Measurements from ENCODE around the gene LZTS2.

The LZTS2 gene

DNA sequence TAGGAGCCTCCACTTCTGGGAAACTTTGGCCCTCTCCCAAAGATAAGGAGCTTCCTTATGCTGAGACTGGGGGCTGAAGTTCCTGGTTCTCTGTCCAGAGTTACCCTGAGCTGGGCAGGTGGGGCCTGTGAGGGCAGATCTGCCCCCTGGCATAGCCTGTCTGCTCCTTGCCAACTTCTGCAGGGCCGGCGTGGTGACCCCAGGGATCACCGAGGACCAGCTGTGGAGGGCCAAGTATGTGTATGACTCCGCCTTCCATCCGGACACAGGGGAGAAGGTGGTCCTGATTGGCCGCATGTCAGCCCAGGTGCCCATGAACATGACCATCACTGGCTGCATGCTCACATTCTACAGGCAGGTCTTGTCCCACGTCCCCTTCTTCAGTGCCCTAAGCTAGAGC lies 35.7 kb downstream of the LZTS2 start:
- ATAC-seq, result no peak
- TF ChIP-seq, protein P1, sequence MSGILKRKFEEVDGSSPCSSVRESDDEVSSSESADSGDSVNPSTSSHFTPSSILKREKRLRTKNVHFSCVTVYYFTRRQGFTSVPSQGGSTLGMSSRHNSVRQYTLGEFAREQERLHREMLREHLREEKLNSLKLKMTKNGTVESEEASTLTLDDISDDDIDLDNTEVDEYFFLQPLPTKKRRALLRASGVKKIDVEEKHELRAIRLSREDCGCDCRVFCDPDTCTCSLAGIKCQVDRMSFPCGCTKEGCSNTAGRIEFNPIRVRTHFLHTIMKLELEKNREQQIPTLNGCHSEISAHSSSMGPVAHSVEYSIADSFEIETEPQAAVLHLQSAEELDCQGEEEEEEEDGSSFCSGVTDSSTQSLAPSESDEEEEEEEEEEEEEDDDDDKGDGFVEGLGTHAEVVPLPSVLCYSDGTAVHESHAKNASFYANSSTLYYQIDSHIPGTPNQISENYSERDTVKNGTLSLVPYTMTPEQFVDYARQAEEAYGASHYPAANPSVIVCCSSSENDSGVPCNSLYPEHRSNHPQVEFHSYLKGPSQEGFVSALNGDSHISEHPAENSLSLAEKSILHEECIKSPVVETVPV (CRISPR knock-in tag; IDR thresholded peaks at IDR 0.05), result no peak
- TF ChIP-seq CSDC2 (CRISPR knock-in tag; IDR thresholded peaks at IDR 0.05), result no peak
- no peak for TF ChIP-seq ZNF565 (CRISPR knock-in tag; conservative IDR thresholded peaks at IDR 0.05; ENCODE audit: low read depth)
- TF ChIP-seq, protein P2, sequence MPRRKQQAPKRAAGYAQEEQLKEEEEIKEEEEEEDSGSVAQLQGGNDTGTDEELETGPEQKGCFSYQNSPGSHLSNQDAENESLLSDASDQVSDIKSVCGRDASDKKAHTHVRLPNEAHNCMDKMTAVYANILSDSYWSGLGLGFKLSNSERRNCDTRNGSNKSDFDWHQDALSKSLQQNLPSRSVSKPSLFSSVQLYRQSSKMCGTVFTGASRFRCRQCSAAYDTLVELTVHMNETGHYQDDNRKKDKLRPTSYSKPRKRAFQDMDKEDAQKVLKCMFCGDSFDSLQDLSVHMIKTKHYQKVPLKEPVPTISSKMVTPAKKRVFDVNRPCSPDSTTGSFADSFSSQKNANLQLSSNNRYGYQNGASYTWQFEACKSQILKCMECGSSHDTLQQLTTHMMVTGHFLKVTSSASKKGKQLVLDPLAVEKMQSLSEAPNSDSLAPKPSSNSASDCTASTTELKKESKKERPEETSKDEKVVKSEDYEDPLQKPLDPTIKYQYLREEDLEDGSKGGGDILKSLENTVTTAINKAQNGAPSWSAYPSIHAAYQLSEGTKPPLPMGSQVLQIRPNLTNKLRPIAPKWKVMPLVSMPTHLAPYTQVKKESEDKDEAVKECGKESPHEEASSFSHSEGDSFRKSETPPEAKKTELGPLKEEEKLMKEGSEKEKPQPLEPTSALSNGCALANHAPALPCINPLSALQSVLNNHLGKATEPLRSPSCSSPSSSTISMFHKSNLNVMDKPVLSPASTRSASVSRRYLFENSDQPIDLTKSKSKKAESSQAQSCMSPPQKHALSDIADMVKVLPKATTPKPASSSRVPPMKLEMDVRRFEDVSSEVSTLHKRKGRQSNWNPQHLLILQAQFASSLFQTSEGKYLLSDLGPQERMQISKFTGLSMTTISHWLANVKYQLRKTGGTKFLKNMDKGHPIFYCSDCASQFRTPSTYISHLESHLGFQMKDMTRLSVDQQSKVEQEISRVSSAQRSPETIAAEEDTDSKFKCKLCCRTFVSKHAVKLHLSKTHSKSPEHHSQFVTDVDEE (CRISPR knock-in tag; IDR thresholded peaks at IDR 0.05), result no peak
- TF ChIP-seq ZNF8 (CRISPR knock-in tag; IDR thresholded peaks at IDR 0.05), result no peak
- TF ChIP-seq, protein P3, sequence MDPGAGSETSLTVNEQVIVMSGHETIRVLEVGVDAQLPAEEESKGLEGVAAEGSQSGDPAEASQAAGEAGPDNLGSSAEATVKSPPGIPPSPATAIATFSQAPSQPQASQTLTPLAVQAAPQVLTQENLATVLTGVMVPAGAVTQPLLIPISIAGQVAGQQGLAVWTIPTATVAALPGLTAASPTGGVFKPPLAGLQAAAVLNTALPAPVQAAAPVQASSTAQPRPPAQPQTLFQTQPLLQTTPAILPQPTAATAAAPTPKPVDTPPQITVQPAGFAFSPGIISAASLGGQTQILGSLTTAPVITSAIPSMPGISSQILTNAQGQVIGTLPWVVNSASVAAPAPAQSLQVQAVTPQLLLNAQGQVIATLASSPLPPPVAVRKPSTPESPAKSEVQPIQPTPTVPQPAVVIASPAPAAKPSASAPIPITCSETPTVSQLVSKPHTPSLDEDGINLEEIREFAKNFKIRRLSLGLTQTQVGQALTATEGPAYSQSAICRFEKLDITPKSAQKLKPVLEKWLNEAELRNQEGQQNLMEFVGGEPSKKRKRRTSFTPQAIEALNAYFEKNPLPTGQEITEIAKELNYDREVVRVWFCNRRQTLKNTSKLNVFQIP (CRISPR knock-in tag; IDR thresholded peaks at IDR 0.05; ENCODE audit: borderline replicate concordance, low read depth), result no peak
- no peak for TF ChIP-seq ZFP30 (CRISPR knock-in tag; IDR thresholded peaks at IDR 0.05)
- no peak for TF ChIP-seq ZNF70 (CRISPR knock-in tag; IDR thresholded peaks at IDR 0.05)
- TF ChIP-seq, protein P4, sequence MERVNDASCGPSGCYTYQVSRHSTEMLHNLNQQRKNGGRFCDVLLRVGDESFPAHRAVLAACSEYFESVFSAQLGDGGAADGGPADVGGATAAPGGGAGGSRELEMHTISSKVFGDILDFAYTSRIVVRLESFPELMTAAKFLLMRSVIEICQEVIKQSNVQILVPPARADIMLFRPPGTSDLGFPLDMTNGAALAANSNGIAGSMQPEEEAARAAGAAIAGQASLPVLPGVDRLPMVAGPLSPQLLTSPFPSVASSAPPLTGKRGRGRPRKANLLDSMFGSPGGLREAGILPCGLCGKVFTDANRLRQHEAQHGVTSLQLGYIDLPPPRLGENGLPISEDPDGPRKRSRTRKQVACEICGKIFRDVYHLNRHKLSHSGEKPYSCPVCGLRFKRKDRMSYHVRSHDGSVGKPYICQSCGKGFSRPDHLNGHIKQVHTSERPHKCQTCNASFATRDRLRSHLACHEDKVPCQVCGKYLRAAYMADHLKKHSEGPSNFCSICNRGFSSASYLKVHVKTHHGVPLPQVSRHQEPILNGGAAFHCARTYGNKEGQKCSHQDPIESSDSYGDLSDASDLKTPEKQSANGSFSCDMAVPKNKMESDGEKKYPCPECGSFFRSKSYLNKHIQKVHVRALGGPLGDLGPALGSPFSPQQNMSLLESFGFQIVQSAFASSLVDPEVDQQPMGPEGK (CRISPR knock-in tag; IDR thresholded peaks at IDR 0.05; ENCODE audit: borderline replicate concordance), result no peak
- no peak for TF ChIP-seq SNAI2 (CRISPR knock-in tag; IDR thresholded peaks at IDR 0.05)

DNA sequence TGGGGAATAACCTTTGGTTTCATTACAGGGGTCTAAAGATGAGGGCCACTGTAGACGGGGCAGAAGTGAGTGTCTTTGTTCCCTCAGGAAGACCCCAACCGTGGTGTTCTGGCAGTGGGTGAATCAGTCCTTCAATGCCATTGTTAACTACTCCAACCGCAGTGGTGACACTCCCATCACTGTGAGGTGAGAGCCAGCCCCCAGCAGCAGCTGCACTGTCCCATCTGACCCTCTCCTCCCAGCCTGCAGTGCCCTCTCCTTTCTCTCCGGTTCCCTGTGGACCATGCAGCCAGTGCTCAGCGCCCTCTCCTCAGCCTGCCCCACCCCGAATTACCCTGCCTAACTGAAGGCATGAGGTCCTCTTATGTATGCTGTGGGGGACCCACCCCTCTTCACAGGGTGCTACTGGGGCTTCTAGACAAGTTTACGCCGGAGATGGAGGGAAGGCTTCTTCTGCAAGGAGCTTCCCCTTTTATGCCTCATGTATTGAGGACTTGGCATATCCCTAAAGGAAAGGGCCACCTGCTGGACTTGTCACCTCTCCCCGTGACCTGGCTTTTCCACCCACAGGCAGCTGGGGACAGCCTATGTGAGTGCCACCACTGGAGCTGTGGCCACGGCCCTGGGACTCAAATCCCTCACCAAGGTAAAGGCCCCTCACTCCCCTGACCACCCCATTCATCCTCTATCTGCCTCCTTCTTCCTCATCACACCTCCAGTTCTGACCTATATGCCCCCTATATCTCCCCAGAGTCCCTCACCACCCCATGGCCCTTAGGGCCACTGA lies 36.5 kb downstream of the LZTS2 start:
- TF ChIP-seq ARNTL (CRISPR knock-in tag; IDR thresholded peaks at IDR 0.05; ENCODE audit: borderline replicate concordance, low read depth) (no peak), BACH2 (CRISPR knock-in tag; IDR thresholded peaks at IDR 0.05; ENCODE audit: borderline replicate concordance) (no peak), ISL1 (CRISPR knock-in tag; IDR thresholded peaks at IDR 0.05) (no peak), GLIS3 (CRISPR knock-in tag; IDR thresholded peaks at IDR 0.05) (no peak), OSR1 (CRISPR knock-in tag; IDR thresholded peaks at IDR 0.05) (no peak), ZNF565 (CRISPR knock-in tag; conservative IDR thresholded peaks at IDR 0.05; ENCODE audit: low read depth) (no peak), RARB (CRISPR knock-in tag; IDR thresholded peaks at IDR 0.05) (no peak), ZFP3 (CRISPR knock-in tag; IDR thresholded peaks at IDR 0.05) (no peak), ESRRG (CRISPR knock-in tag; IDR thresholded peaks at IDR 0.05) (no peak), TOX (CRISPR knock-in tag; IDR thresholded peaks at IDR 0.05; ENCODE audit: borderline replicate concordance) (no peak)
- ATAC-seq, result no peak

DNA sequence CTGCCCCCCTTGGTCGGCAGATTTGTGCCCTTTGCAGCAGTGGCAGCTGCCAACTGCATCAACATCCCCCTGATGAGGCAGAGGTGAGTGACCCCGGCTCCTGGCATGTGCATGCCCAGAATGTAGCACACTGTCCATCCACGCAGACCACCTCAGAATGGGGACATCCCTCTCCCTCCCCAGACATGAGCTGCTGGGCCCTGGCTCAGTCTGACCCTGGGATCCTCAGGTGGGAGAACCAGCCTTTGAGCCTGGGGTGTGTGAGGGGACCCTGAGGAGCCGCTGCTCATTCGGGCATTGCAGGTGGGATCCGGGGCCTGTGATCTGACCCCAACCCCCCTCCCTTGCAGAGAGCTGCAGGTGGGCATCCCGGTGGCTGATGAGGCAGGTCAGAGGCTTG lies 37.1 kb downstream of the LZTS2 start:
- no peak for ATAC-seq
- TF ChIP-seq OSR1 (CRISPR knock-in tag; IDR thresholded peaks at IDR 0.05) (no peak), ZFP30 (CRISPR knock-in tag; IDR thresholded peaks at IDR 0.05) (no peak), PPARA (CRISPR knock-in tag; IDR thresholded peaks at IDR 0.05; ENCODE audit: borderline replicate concordance) (no peak), RARB (CRISPR knock-in tag; IDR thresholded peaks at IDR 0.05) (no peak), ZC3H10 (CRISPR knock-in tag; IDR thresholded peaks at IDR 0.05) (no peak), SNAI2 (CRISPR knock-in tag; IDR thresholded peaks at IDR 0.05) (no peak), ZFP3 (CRISPR knock-in tag; IDR thresholded peaks at IDR 0.05) (no peak), TOX (CRISPR knock-in tag; IDR thresholded peaks at IDR 0.05; ENCODE audit: borderline replicate concordance) (no peak)
- TF ChIP-seq, protein P2 (CRISPR knock-in tag; IDR thresholded peaks at IDR 0.05), result no peak
- TF ChIP-seq, protein P4 (CRISPR knock-in tag; IDR thresholded peaks at IDR 0.05; ENCODE audit: borderline replicate concordance), result no peak
- TF ChIP-seq, protein P3 (CRISPR knock-in tag; IDR thresholded peaks at IDR 0.05; ENCODE audit: borderline replicate concordance, low read depth), result no peak

All from SK-N-SH treated with all-trans-retinoic acid at 6 μM for 48 hours (cell line).